ENCODE data around the gene PAPPA. TPM values are rescaled to one million over a fixed set of nuclear protein-coding genes. Genes with fewer than 3 reads are reported as not detected.

PAPPA gene
- total RNA-seq, 2 experiments from 2014 or later, result not detected

GRCh38 chr9:116271340-116271739 is 117.7 kb downstream of the PAPPA start:
- Mint-ChIP-seq H3K4me1 (no peaks in the 10 kb centered on the region), H3K27ac (no peak overlapping the region), H3K9me3 (ENCODE audit: low read depth) (no peaks in the 10 kb centered on the region), H3K27me3 (peaks cover 8% of the 10 kb centered on the region), H3K4me3 (no peak overlapping the region), H3K36me3 (ENCODE audit: low read depth) (no peaks in the 10 kb centered on the region)
- ChIA-PET CTCF (no interaction called here), POLR2A (no interaction called here)
- ATAC-seq (no peak), DNase-seq (no peak)
- intact Hi-C loops (cut with DNase I, micrococcal nuclease), result no loop called here

GRCh38 chr9:116271991-116272390 is 118.4 kb downstream of the PAPPA start:
- POLR2A ChIA-PET, result no interaction called here
- no peak for ATAC-seq
- no peak for DNase-seq
- CTCF ChIA-PET, result no interaction called here
- H3K27me3 Mint-ChIP-seq, result peaks cover 8% of the 10 kb centered on the region
- H3K36me3 Mint-ChIP-seq (ENCODE audit: low read depth), result no peaks in the 10 kb centered on the region
- H3K27ac Mint-ChIP-seq, result no peak overlapping the region
- intact Hi-C loops (cut with DNase I, micrococcal nuclease), result no loop called here
- H3K4me3 Mint-ChIP-seq, result no peak overlapping the region
- H3K9me3 Mint-ChIP-seq (ENCODE audit: low read depth), result no peaks in the 10 kb centered on the region
- no peaks in the 10 kb centered on the region for H3K4me1 Mint-ChIP-seq

DNA sequence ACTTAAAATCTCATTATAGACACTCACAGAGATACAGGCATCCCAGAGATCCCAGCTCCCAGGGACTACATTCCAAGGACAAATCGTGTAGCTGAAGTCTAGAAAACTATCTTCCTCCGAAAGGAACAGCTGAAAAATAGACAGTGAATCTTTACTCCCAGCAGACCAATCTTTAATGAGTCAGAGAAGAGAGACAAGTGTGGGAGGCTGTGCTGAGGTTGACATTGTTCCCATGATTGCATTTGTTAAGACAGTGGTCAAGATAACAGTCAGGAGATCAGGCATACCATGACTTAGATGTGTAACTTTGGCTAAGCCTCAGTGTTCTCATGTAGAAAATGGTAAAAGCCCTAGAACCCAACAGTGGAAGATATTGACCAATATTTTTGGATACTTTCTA is 120.7 kb downstream of the PAPPA start:
- Mint-ChIP-seq H3K9me3 (ENCODE audit: low read depth) (no peaks in the 10 kb centered on the region), H3K36me3 (ENCODE audit: low read depth) (no peaks in the 10 kb centered on the region), H3K4me1 (no peaks in the 10 kb centered on the region), H3K4me3 (no peak overlapping the region), H3K27me3 (peaks cover 12% of the 10 kb centered on the region), H3K27ac (no peak overlapping the region)
- no peak for DNase-seq
- POLR2A ChIA-PET, result no interaction called here
- ATAC-seq, result no peak
- CTCF ChIA-PET, result interaction anchor here (0.8 kb wide), 1 partner anchor 1382 kb away, joined by 3 read pairs; no protein-coding TSS in a partner anchor
- intact Hi-C loops (cut with DNase I, micrococcal nuclease), result no loop called here

DNA sequence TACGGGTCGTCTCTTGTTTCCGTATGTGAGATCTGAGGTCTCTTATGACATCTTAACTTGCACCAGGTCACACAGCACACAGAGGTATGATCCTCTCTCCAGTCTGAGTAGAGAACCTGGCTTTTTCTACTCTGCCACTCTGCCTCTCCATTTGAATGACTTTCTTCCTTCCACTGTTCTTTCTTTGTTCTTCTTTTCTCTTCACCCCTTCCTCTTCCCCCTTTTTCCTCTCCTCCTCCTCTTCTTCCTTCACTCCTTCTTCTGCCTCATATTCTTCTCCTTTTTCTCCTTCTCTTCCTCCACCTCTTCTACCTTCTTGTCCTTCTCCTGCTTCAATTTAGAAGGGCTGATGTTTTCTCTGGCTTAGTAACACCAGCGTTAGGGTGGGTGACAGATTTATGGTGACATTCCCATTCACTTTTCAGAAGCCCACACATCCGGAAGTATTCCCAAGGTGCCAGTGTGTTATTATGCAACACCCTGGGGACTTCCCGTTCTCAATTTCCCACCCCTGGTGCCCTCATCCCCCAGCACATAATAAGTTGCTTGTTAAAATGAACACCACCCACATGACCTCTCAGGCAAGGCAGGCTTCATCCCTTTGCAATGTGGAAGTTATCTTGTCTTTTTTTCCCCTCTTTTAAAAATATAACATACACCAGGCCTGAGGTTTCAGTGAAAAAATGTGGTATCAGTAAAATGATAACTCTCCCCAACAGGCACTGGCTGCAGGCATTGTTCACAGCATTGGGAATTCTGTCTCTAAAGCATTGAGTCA is 122.0 kb downstream of the PAPPA start:
- Mint-ChIP-seq H3K27ac (no peak overlapping the region), H3K4me1 (no peaks in the 10 kb centered on the region), H3K27me3 (peaks cover 12% of the 10 kb centered on the region), H3K36me3 (ENCODE audit: low read depth) (no peaks in the 10 kb centered on the region), H3K4me3 (no peak overlapping the region), H3K9me3 (ENCODE audit: low read depth) (no peaks in the 10 kb centered on the region)
- intact Hi-C loops (cut with DNase I, micrococcal nuclease), result no loop called here
- CTCF ChIA-PET, result no interaction called here
- ATAC-seq, result no peak
- no peak for DNase-seq
- POLR2A ChIA-PET, result no interaction called here

GRCh38 chr9:116276196-116276493 is 122.6 kb downstream of the PAPPA start:
- peaks cover 12% of the 10 kb centered on the region for H3K27me3 Mint-ChIP-seq
- CTCF ChIA-PET, result no interaction called here
- intact Hi-C loops (cut with DNase I, micrococcal nuclease), result no loop called here

DNA sequence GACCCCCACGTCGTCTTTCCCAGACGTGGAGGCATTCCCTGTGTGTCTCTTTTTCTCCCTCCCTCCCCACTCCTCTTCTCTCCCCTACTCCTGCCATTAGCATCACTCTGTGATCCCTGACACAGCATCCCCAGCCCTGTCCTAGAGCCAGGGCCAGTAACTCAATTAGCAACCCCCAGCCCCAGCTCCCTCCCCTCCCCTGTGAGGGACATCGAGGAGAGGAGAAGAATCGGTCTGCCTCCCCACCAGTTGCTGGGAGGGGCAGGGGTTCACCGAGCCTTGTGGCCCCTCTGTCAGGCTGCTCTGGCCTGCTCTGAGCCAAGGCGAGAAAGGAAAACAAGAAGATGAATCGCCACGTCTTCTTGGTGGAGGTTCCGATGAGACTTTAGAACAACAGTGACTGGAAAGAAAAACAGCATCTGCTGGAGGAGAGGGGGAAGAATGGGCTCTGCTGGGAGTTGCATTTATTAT is 123.1 kb downstream of the PAPPA start:
- Mint-ChIP-seq H3K27me3 (peaks cover 12% of the 10 kb centered on the region), H3K36me3 (ENCODE audit: low read depth) (no peaks in the 10 kb centered on the region), H3K9me3 (ENCODE audit: low read depth) (no peaks in the 10 kb centered on the region), H3K4me3 (no peak overlapping the region), H3K4me1 (no peaks in the 10 kb centered on the region), H3K27ac (no peak overlapping the region)
- DNase-seq, result no peak
- ChIA-PET POLR2A (no interaction called here), CTCF (no interaction called here)
- intact Hi-C loops (cut with DNase I, micrococcal nuclease), result no loop called here
- ATAC-seq, result no peak

More at GRCh38 chr9:116276196-116276493, 122.6 kb downstream of the PAPPA start:
- Mint-ChIP-seq H3K4me3 (no peak overlapping the region), H3K9me3 (ENCODE audit: low read depth) (no peaks in the 10 kb centered on the region), H3K4me1 (no peaks in the 10 kb centered on the region), H3K27ac (no peak overlapping the region), H3K36me3 (ENCODE audit: low read depth) (no peaks in the 10 kb centered on the region)
- DNase-seq (no peak), ATAC-seq (no peak)
- POLR2A ChIA-PET, result no interaction called here

DNA sequence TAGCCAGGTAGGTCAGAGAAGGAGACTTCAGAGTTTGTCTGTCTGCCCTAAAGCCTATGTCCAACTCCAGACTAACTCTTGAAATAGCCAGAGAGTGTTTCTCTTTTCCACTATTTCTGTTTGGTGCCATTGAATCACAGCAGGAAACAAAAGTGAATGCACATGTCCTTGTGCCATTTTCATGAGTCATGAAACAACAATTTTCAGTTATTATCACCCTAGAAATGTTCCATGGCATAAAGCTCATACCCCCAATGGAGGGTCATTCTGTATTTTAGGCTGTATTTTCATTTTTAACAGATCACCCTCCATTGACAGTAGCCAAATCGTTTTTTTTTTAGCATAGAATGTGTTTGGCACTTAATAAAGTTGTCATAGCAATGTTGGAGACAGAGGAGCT is 124.7 kb downstream of the PAPPA start:
- POLR2A ChIA-PET, result no interaction called here
- no peaks in the 10 kb centered on the region for H3K4me1 Mint-ChIP-seq

GRCh38 chr9:116279230-116279629 is 125.6 kb downstream of the PAPPA start:
- ChIA-PET CTCF (interaction anchor here (0.6 kb wide), 1 partner anchor 383 kb away, joined by 3 read pairs; no protein-coding TSS in a partner anchor), POLR2A (no interaction called here)
- ATAC-seq, result no peak
- peaks cover 11% of the 10 kb centered on the region for H3K27me3 Mint-ChIP-seq
- H3K4me1 Mint-ChIP-seq, result no peaks in the 10 kb centered on the region
- H3K36me3 Mint-ChIP-seq (ENCODE audit: low read depth), result no peaks in the 10 kb centered on the region
- intact Hi-C loops (cut with DNase I, micrococcal nuclease), result no loop called here
- no peaks in the 10 kb centered on the region for H3K9me3 Mint-ChIP-seq (ENCODE audit: low read depth)
- no peak overlapping the region for H3K27ac Mint-ChIP-seq
- H3K4me3 Mint-ChIP-seq, result no peak overlapping the region
- DNase-seq, result no peak

More for the DNA sequence above, 124.7 kb downstream of the PAPPA start:
- ATAC-seq, result no peak
- H3K27ac Mint-ChIP-seq, result no peak overlapping the region
- peaks cover 12% of the 10 kb centered on the region for H3K27me3 Mint-ChIP-seq
- intact Hi-C loops (cut with DNase I, micrococcal nuclease), result no loop called here
- H3K9me3 Mint-ChIP-seq (ENCODE audit: low read depth), result no peaks in the 10 kb centered on the region
- H3K4me3 Mint-ChIP-seq, result no peak overlapping the region
- H3K36me3 Mint-ChIP-seq (ENCODE audit: low read depth), result no peaks in the 10 kb centered on the region
- CTCF ChIA-PET, result interaction anchor here (0.6 kb wide), 1 partner anchor 152 kb away, joined by 3 read pairs; no protein-coding TSS in a partner anchor
- DNase-seq, result no peak

DNA sequence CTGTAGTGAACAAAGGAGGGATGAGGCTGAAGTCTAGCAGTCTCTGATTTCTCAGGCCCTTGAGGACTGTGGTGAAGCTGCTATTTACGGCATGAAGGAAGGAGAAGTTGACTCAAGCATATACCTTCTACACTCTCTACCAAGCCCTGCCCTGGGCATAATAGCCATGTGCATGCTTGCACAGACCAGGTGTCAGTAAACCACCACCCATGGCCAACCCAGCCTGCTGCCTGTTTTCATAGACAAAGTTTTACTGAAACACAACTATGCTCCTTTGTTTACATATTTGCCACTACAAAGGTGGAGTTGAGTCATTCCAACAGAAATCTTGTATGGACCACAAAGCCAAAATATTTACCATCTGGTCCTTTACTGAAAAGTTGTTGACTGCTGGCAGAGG is 126.9 kb downstream of the PAPPA start:
- Mint-ChIP-seq H3K27ac (no peak overlapping the region), H3K4me1 (no peaks in the 10 kb centered on the region), H3K27me3 (peaks cover 9% of the 10 kb centered on the region), H3K36me3 (ENCODE audit: low read depth) (no peaks in the 10 kb centered on the region), H3K4me3 (no peak overlapping the region), H3K9me3 (ENCODE audit: low read depth) (no peaks in the 10 kb centered on the region)
- DNase-seq, result no peak
- no peak for ATAC-seq
- ChIA-PET CTCF (no interaction called here), POLR2A (no interaction called here)
- intact Hi-C loops (cut with DNase I, micrococcal nuclease), result no loop called here

DNA sequence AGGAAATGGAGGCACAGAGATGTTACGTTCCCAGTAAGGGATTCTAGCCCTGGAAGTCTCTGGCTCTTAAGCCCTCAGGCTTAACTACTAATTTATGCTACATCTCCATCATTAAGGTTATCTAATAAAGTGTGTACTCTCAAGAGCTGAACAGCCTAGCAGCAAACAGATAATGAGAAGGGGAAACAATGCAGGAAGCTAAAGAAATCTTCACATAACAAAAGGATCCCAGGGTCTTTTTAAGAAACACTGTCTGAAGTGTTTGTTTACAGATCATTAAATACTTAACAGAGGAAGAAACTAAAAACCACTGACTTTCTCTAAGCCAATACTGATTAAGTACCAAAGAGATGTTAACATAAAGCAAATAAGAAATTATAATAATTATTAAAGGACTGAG is 129.0 kb downstream of the PAPPA start:
- Mint-ChIP-seq H3K9me3 (ENCODE audit: low read depth) (no peaks in the 10 kb centered on the region), H3K27me3 (peaks cover 6% of the 10 kb centered on the region), H3K4me3 (no peak overlapping the region), H3K36me3 (ENCODE audit: low read depth) (no peaks in the 10 kb centered on the region), H3K4me1 (no peaks in the 10 kb centered on the region), H3K27ac (no peak overlapping the region)
- DNase-seq (no peak), ATAC-seq (no peak)
- intact Hi-C loops (cut with DNase I, micrococcal nuclease), result no loop called here
- POLR2A ChIA-PET, result no interaction called here
- CTCF ChIA-PET, result no interaction called here

GRCh38 chr9:116284518-116284917 is 130.9 kb downstream of the PAPPA start:
- no peak for ATAC-seq
- H3K27ac Mint-ChIP-seq, result no peak overlapping the region
- DNase-seq, result no peak
- ChIA-PET CTCF (no interaction called here), POLR2A (no interaction called here)
- no peak overlapping the region for H3K4me3 Mint-ChIP-seq
- H3K27me3 Mint-ChIP-seq, result peaks cover 2% of the 10 kb centered on the region
- intact Hi-C loops (cut with DNase I, micrococcal nuclease), result no loop called here
- no peaks in the 10 kb centered on the region for H3K9me3 Mint-ChIP-seq (ENCODE audit: low read depth)
- no peaks in the 10 kb centered on the region for H3K4me1 Mint-ChIP-seq
- H3K36me3 Mint-ChIP-seq (ENCODE audit: low read depth), result no peaks in the 10 kb centered on the region

DNA sequence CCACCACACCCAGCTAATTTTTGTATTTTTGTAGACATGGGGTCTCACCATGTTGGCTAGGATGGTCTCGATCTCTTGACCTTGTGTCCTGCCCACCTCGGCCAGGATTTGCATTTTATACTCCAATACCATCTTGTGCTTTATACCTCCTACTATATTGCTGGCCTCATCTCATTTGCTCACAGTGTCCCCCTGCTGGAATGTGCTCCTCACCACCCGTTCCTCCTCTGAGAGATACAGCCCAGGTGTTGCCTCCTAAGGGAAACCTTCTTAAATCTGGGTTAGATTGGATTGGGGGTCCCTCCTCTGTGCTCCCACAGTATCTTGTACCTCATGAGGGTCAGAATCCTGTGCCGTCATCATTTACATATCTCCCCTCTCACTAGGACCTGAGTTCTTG is 131.7 kb downstream of the PAPPA start:
- Mint-ChIP-seq H3K9me3 (ENCODE audit: low read depth) (no peaks in the 10 kb centered on the region), H3K4me3 (no peak overlapping the region), H3K4me1 (no peaks in the 10 kb centered on the region), H3K36me3 (ENCODE audit: low read depth) (no peaks in the 10 kb centered on the region), H3K27me3 (peaks cover 2% of the 10 kb centered on the region), H3K27ac (no peak overlapping the region)
- CTCF ChIA-PET, result no interaction called here
- POLR2A ChIA-PET, result no interaction called here
- intact Hi-C loops (cut with DNase I, micrococcal nuclease), result no loop called here
- DNase-seq, result no peak
- no peak for ATAC-seq

GRCh38 chr9:116286297-116286696 is 132.7 kb downstream of the PAPPA start:
- intact Hi-C loops (cut with DNase I, micrococcal nuclease), result no loop called here
- ChIA-PET CTCF (no interaction called here), POLR2A (no interaction called here)
- H3K27me3 Mint-ChIP-seq, result peaks cover 2% of the 10 kb centered on the region
- H3K4me1 Mint-ChIP-seq, result no peaks in the 10 kb centered on the region
- DNase-seq (no peak), ATAC-seq (no peak)
- H3K27ac Mint-ChIP-seq, result no peak overlapping the region
- no peaks in the 10 kb centered on the region for H3K9me3 Mint-ChIP-seq (ENCODE audit: low read depth)
- H3K36me3 Mint-ChIP-seq (ENCODE audit: low read depth), result no peaks in the 10 kb centered on the region
- H3K4me3 Mint-ChIP-seq, result no peak overlapping the region
